Measurements from ENCODE around the gene ACOT7.

GRCh38 chr1:6410248-6410893, 16.8 kb upstream of the ACOT7 start:
- TF ChIP-seq CTCF (IDR thresholded peaks at IDR 0.05) (no peak), POLR2A (IDR thresholded peaks at IDR 0.05) (no peak)

Measured in testis (tissue), 2 donors.